Posterior cingulate gyrus (tissue), 11 donors: Measurements from ENCODE around the gene GCNA.

Experiments
- DNase-seq, 10 donors: peaks; one replicate each; pipeline versions ENCODE4 v3.0.0 to v3.0.0-alpha.2; 2020 to 2021; ENCODE audit warnings: mixed read lengths in 3 of 10
- intact Hi-C: fragments of 100-400 bp; cut with DNase I; formaldehyde crosslinking; loops from one replicate; pipeline ENCODE4 v1.15.1; 2023

The GCNA gene

GRCh38 chrX:71578253-71579135 lies at the start of gene GCNA:
GCNA (plus strand) TSS chrX:71578437; CDS start chrX:71580822, 2,385 bp downstream.
- peak in 2 of 10 donors; percentile 57 to 79 for DNase-seq
- intact Hi-C loops: no loop called here

GRCh38 chrX:71532078-71532752 lies 46.0 kb upstream of the GCNA start:
- intact Hi-C loops: loop anchor here (10.0 kb wide), 1 partner anchor 167 kb away; the partner anchor contains the start of gene TAF1
- no peak for DNase-seq

- intact Hi-C loops: loop anchor here (10.0 kb wide), 1 partner anchor 168 kb away; the partner anchor contains the start of gene TAF1
- DNase-seq: peak; percentile 83 to 98 (median 90)
Observed at GRCh38 chrX:71532753-71533425, 45.3 kb upstream of the GCNA start, which contains the start of gene OGT. OGT (plus strand) TSS chrX:71533104; CDS start chrX:71533300, 196 bp downstream.

- intact Hi-C loops: loop anchor here (10.0 kb wide), 1 partner anchor 169 kb away; the partner anchor contains the start of gene TAF1
Observed at GRCh38 chrX:71533516-71533850, 44.8 kb upstream of the GCNA start.

GRCh38 chrX:71533851-71534561 lies 44.2 kb upstream of the GCNA start:
- intact Hi-C loops: loop anchor here (10.0 kb wide), 1 partner anchor 169 kb away; the partner anchor contains the start of gene TAF1
- peak in 7 of 10 donors; percentile 24 to 90 (median 38) for DNase-seq

More at GRCh38 chrX:71533516-71533850, 44.8 kb upstream of the GCNA start:
- DNase-seq: peak in 1 of 10 donors; percentile 8

GRCh38 chrX:71534773-71535544 lies 43.3 kb upstream of the GCNA start:
- intact Hi-C loops: loop anchor here (10.0 kb wide), 1 partner anchor 170 kb away; the partner anchor contains the start of gene TAF1
- no peak for DNase-seq

- intact Hi-C loops: loop anchor here (10.0 kb wide), 1 partner anchor 171 kb away; the partner anchor contains the start of gene TAF1
- no peak for DNase-seq
Observed at GRCh38 chrX:71536285-71536684, 42.0 kb upstream of the GCNA start.

- no peak for DNase-seq
- intact Hi-C loops: loop anchor here (10.0 kb wide), 1 partner anchor 173 kb away; the partner anchor contains the start of gene TAF1
Observed at GRCh38 chrX:71537743-71538142, 40.5 kb upstream of the GCNA start.

GRCh38 chrX:71540801-71541200 lies 37.4 kb upstream of the GCNA start:
- intact Hi-C loops: no loop called here
- DNase-seq: no peak

GRCh38 chrX:71541210-71542022 lies 36.8 kb upstream of the GCNA start:
- intact Hi-C loops: no loop called here
- no peak for DNase-seq

GRCh38 chrX:71542411-71542810 lies 35.8 kb upstream of the GCNA start:
- intact Hi-C loops: no loop called here

GRCh38 chrX:71542825-71543224 lies 35.4 kb upstream of the GCNA start:
- intact Hi-C loops: no loop called here

More at GRCh38 chrX:71542411-71542810, 35.8 kb upstream of the GCNA start:
- no peak for DNase-seq

GRCh38 chrX:71543316-71543715 lies 34.9 kb upstream of the GCNA start:
- intact Hi-C loops: no loop called here
- no peak for DNase-seq

More at GRCh38 chrX:71542825-71543224, 35.4 kb upstream of the GCNA start:
- DNase-seq: no peak

- no peak for DNase-seq
- intact Hi-C loops: no loop called here
Observed at GRCh38 chrX:71545364-71545763, 32.9 kb upstream of the GCNA start.

GRCh38 chrX:71546879-71547278 lies 31.4 kb upstream of the GCNA start:
- intact Hi-C loops: no loop called here
- DNase-seq: no peak

- intact Hi-C loops: no loop called here
- no peak for DNase-seq
Observed at GRCh38 chrX:71547339-71547738, 30.9 kb upstream of the GCNA start.

GRCh38 chrX:71549986-71550385 lies 28.3 kb upstream of the GCNA start:
- no peak for DNase-seq
- intact Hi-C loops: no loop called here

- DNase-seq: no peak
- intact Hi-C loops: no loop called here
Observed at GRCh38 chrX:71550578-71550977, 27.7 kb upstream of the GCNA start.
